H9 (cell line): ENCODE results near the gene PTK6. TPM values are rescaled to one million over a fixed set of nuclear protein-coding genes. Genes with fewer than 3 reads are reported as not detected.

Source experiments
- DNase-seq: peaks from one replicate; pipeline ENCODE4 v3.0.0-alpha.2; 2017
- H2AFZ ChIP-seq: one replicate; pipeline ENCODE4 v1.6.1; 2013; ENCODE audit warnings: mild to moderate bottlenecking, low read length, control low read depth, moderate library complexity
- H2AK5ac ChIP-seq: 2 replicates; pipeline ENCODE4 v1.6.1; 2013; ENCODE audit warnings: low read length, control low read depth, mixed read lengths; ENCODE audit not compliant: insufficient read length
- H2BK120ac ChIP-seq: one replicate; pipeline ENCODE4 v1.6.1; 2013; ENCODE audit warnings: low read depth, mild to moderate bottlenecking, low read length, control low read depth, inconsistent platforms; ENCODE audit not compliant: poor library complexity, severe bottlenecking
- H2BK12ac ChIP-seq: 2 replicates; pipeline ENCODE4 v1.6.1; 2013; ENCODE audit warnings: low read length, control low read depth, mixed read lengths, low read depth; ENCODE audit not compliant: insufficient read length
- H2BK15ac ChIP-seq: 2 replicates; pipeline ENCODE4 v1.6.1; 2013; ENCODE audit warnings: low read depth, low read length, control low read depth
- H2BK20ac ChIP-seq: one replicate; pipeline ENCODE4 v1.6.1; 2013; ENCODE audit warnings: low read depth, mild to moderate bottlenecking, low read length, control low read depth, inconsistent platforms; ENCODE audit not compliant: poor library complexity, severe bottlenecking
- H2BK5ac ChIP-seq: 2 replicates; pipeline ENCODE4 v1.6.1; 2013; ENCODE audit warnings: low read length, control low read depth, mixed read lengths; ENCODE audit not compliant: insufficient read length
- H3K14ac ChIP-seq: 2 replicates; pipeline ENCODE4 v1.6.1; 2013; ENCODE audit warnings: low read length, control low read depth; ENCODE audit not compliant: insufficient read depth
- H3K18ac ChIP-seq: 2 replicates; pipeline ENCODE4 v1.6.1; 2013; ENCODE audit warnings: low read depth, mild to moderate bottlenecking, mixed read lengths, low read length, control low read depth; ENCODE audit not compliant: insufficient read length
- H3K23ac ChIP-seq: 2 replicates; pipeline ENCODE4 v1.6.1; 2013; ENCODE audit warnings: low read length, control low read depth, mixed read lengths, low read depth; ENCODE audit not compliant: insufficient read length
- H3K23me2 ChIP-seq: 2 replicates; pipeline ENCODE4 v1.6.1; 2013; ENCODE audit warnings: low read depth, mild to moderate bottlenecking, mixed read lengths, low read length, control low read depth; ENCODE audit not compliant: insufficient read length, poor library complexity, severe bottlenecking
- H3K27ac ChIP-seq: 2 replicates; pipeline ENCODE4 v1.5.1; 2013; ENCODE audit warnings: low read length, control low read depth, mixed read lengths, low read depth; ENCODE audit not compliant: insufficient read length
- H3K27me3 ChIP-seq: 2 replicates; pipeline ENCODE4 v1.6.1; 2013; ENCODE audit warnings: low read length, control low read depth, inconsistent platforms; ENCODE audit not compliant: insufficient read depth
- H3K4ac ChIP-seq: 2 replicates; pipeline ENCODE4 v1.6.1; 2013; ENCODE audit warnings: low read depth, mild to moderate bottlenecking, control low read depth, inconsistent platforms, low read length, moderate library complexity
- H3K4me1 ChIP-seq: 2 replicates; pipeline ENCODE4 v1.6.1; 2013; ENCODE audit warnings: low read length, control low read depth, inconsistent platforms; ENCODE audit not compliant: insufficient read depth
- H3K4me2 ChIP-seq: 2 replicates; pipeline ENCODE4 v1.6.1; 2013; ENCODE audit warnings: low read length, control low read depth, mixed read lengths; ENCODE audit not compliant: insufficient read length, insufficient read depth
- H3K56ac ChIP-seq: 2 replicates; pipeline ENCODE4 v1.6.1; 2013; ENCODE audit warnings: low read depth, mild to moderate bottlenecking, mixed read lengths, low read length, control low read depth; ENCODE audit not compliant: insufficient read length
- H3K79me1 ChIP-seq: 2 replicates; pipeline ENCODE4 v1.6.1; 2013; ENCODE audit warnings: low read depth, mild to moderate bottlenecking, moderate library complexity, low read length, control low read depth, inconsistent platforms; ENCODE audit not compliant: insufficient read depth, poor library complexity, severe bottlenecking
- H3K79me2 ChIP-seq: 2 replicates; pipeline ENCODE4 v1.6.1; 2013; ENCODE audit warnings: low read length, control low read depth, inconsistent platforms; ENCODE audit not compliant: insufficient read depth
- H3K9ac ChIP-seq: 2 replicates; pipeline ENCODE4 v1.6.1; 2013; ENCODE audit warnings: low read length, control low read depth, mixed read lengths; ENCODE audit not compliant: insufficient read length; ENCODE audit errors: extremely low read depth
- H3K9me3 ChIP-seq: one replicate; pipeline ENCODE4 v1.6.1; 2013; ENCODE audit warnings: low read depth, low read length, inconsistent platforms; ENCODE audit not compliant: control insufficient read depth
- H3T11ph ChIP-seq: one replicate; pipeline ENCODE4 v1.6.1; 2013; ENCODE audit warnings: mild to moderate bottlenecking, low read length, control low read depth, inconsistent platforms
- H4K20me1 ChIP-seq: one replicate; pipeline ENCODE4 v1.6.1; 2013; ENCODE audit not compliant: control insufficient read depth, insufficient read length, insufficient read depth
- H4K5ac ChIP-seq: 2 replicates; pipeline ENCODE4 v1.6.1; 2013; ENCODE audit warnings: low read depth, mild to moderate bottlenecking, mixed read lengths, low read length, control low read depth; ENCODE audit not compliant: insufficient read length
- H4K8ac ChIP-seq: replicated peaks from 2 replicates; pipeline ENCODE4 v1.6.1; 2013; ENCODE audit warnings: low read length, control low read depth, mixed read lengths, low read depth; ENCODE audit not compliant: insufficient read length
- H4K91ac ChIP-seq: 2 replicates; pipeline ENCODE4 v1.6.1; 2013; ENCODE audit warnings: low read depth, mild to moderate bottlenecking, moderate library complexity, mixed read lengths, low read length, control low read depth; ENCODE audit not compliant: insufficient read length
- H3K27ac Mint-ChIP-seq, 3 experiments: 2 replicates in 2 of 3; 3 replicates in 1 of 3; pipeline ENCODE4 v1.8.0; 2020 to 2021; ENCODE audit warnings: mixed read lengths in 3 of 3, mild to moderate bottlenecking in 1 of 3, moderate library complexity in 1 of 3
- H3K27me3 Mint-ChIP-seq: 2 replicates; pipeline ENCODE4 v1.8.0; 2021; ENCODE audit warnings: low read depth, mild to moderate bottlenecking, moderate library complexity, mixed read lengths
- H3K36me3 Mint-ChIP-seq, 3 experiments: 2 replicates in 2 of 3; 3 replicates in 1 of 3; pipeline ENCODE4 v1.8.0; 2020 to 2021; ENCODE audit warnings: low read depth in 3 of 3, mixed read lengths in 3 of 3; ENCODE audit not compliant: insufficient read depth in 1 of 3
- H3K4me1 Mint-ChIP-seq, 2 experiments: 2 replicates each; pipeline ENCODE4 v1.8.0; 2020; ENCODE audit warnings: mixed read lengths in 2 of 2
- H3K4me3 Mint-ChIP-seq, 2 experiments: 2 replicates in 1 of 2; 3 replicates in 1 of 2; pipeline ENCODE4 v1.8.0; 2020 to 2021; ENCODE audit warnings: mild to moderate bottlenecking in 2 of 2, mixed read lengths in 2 of 2, moderate library complexity in 1 of 2
- H3K9me3 Mint-ChIP-seq, 2 experiments: 2 replicates in 1 of 2; 3 replicates in 1 of 2; pipeline ENCODE4 v1.8.0; 2020; ENCODE audit warnings: mild to moderate bottlenecking in 2 of 2, mixed read lengths in 2 of 2, moderate library complexity in 1 of 2
- CTCF ChIP-seq: fragments of 200-600 bp; sonication (generic); conservative IDR thresholded peaks from 3 replicates; pipeline ENCODE4 v1.8.0; 2021; ENCODE audit warnings: antibody characterized with exemption, mild to moderate bottlenecking
- WGBS: extraction: QIAGEN DNeasy Blood & Tissue Kit; methylation state at CpG from one replicate; pipeline ENCODE4 v1.1.7; 2013; ENCODE audit warnings: missing lambda C conversion rate, low lambda C conversion rate, mixed read lengths; ENCODE audit not compliant: insufficient read length; ENCODE audit errors: extremely low coverage; 5-methylcytosine and 5-hydroxymethylcytosine counted together
- total RNA-seq: library from RNA; stranded (reverse); gene quantifications from 2 replicates; pipeline ENCODE4 v1.2.1, GENCODE V29; 2021

PTK6 gene
- total RNA-seq, 1 experiment from 2014 or later, result 0.46 TPM

DNA sequence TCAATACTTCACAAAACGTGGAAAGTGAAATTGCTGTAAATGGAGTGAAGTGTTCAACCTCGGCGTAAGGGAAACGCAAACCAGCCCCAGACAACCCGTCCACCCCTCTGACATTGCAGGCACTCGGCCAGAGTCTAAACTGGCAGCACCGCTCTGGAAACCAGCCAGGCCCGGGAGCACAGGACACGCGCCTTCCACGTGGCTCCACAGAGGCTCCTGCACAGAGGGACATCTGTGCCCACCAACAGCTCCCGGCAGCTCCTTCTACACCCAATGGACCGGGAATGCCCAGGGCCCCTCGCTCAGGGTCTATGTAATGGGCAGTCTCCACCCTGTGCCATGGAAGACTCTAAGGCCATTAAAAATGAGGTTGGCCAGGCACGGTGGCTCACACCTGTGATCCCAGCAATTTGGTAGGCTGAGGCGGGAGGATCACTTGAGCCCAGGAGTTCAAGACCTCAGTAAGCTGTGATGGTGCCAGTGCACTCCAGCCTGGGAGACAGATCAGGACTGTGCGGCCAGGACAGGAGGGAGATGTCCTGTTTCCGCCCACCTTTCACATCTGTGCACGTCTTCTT lies 40.2 kb upstream of the PTK6 start:
- Histone ChIP-seq H4K8ac (no peak overlapping the region), H3K4me1 (no peaks in the 10 kb centered on the region), H2BK20ac (no peak overlapping the region), H4K20me1 (no peaks in the 10 kb centered on the region), H3K14ac (no peak overlapping the region), H3K27me3 (no peaks in the 10 kb centered on the region), H3K79me2 (no peaks in the 10 kb centered on the region), H2BK12ac (no peak overlapping the region), H2BK120ac (no peak overlapping the region), H2AK5ac (no peak overlapping the region), H3K56ac (no peak overlapping the region), H2BK5ac (no peak overlapping the region), H4K91ac (no peak overlapping the region), H4K5ac (no peak overlapping the region), H2BK15ac (no peak overlapping the region), H3K23ac (no peak overlapping the region), H3K9ac (no peak overlapping the region), H3K27ac (no peak overlapping the region), H3K4ac (no peak overlapping the region), H3K79me1 (no peaks in the 10 kb centered on the region), H3K9me3 (no peaks in the 10 kb centered on the region), H3K4me2 (no peak overlapping the region), H2AFZ (no peak overlapping the region), H3K18ac (no peak overlapping the region), H3K23me2 (peaks cover 4% of the 10 kb centered on the region), H3T11ph (no peak overlapping the region)
- Mint-ChIP-seq H3K4me1 (peaks cover 4 to 13% of the 10 kb centered on the region in 2 experiments; a peak in 3 of 4 replicates), H3K4me3 (no peak overlapping the region), H3K36me3 (no peaks in the 10 kb centered on the region), H3K27me3 (no peaks in the 10 kb centered on the region; the same call in none of the 2 replicates), H3K27ac (no peak overlapping the region), H3K9me3 (no peaks in the 10 kb centered on the region)
- no CpG with 5 or more reads among the region's 19 CpGs for WGBS
- DNase-seq, result no peak
- no peak for TF ChIP-seq CTCF
